Activated effector memory CD4-positive, alpha-beta T cell treated with Interleukin-2 at 50 U/mL for 16 hours (primary cell): Measurements from ENCODE around the gene GGTLC2.

ENCODE experiments used
- DNase-seq: peaks from one replicate; pipeline ENCODE4 v3.0.0-alpha.2; 2020

Gene GGTLC2

DNA sequence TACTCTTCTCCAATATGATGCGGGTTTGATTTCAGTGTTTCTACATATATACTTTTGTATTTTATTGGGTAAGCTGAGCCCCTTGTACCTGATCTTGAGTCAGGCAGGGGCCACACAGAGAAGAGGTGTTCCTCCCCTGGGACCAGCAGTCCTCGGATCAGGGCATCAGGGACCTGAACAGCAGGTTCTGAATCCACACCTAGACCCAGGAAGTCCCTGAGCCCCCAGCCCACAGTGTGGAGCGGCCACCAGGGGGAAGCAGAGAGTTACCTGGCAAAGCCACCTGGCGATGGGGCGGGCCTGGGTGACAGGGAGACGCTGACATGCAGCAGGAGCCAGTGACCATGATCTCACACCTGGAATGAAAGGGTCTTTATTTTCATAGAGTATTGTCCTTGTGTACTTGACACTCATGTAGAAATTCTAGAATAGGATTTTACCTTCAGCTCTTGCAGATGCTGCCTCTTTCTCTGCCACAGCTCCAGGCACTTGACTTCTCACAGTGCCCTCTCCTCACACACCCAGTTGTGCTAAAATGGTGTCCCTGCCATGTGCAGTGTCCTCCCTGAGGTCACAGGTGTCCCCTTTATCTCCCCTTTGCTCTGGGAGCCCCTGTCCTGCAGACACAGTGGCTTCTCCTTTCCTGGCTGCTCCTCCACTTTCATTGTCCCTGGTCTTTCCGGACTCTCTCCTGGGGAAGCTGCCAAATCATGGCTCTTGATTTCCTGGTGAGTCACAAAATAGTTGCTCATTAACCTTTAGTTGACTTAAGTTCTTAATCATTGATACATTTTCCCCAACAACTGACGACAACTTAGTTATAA lies 48.5 kb downstream of the GGTLC2 start:
- peak; percentile 39 for DNase-seq

DNA sequence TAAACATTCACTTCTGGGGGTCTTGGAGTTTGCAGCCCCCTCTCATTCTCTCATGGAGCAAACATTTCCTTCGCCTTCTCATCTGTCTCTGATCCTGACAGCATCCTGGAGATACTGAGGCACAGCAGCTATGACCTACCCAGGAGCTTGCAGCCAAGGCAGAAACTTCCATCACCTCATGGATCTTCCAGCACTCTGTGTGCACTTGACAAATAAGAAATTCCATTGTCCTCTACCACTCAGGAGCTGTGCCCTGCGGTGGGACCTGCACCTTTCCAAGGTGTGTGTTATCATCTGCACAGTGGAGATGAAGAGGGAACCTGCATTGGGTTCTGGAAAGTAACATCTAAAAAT lies 49.1 kb downstream of the GGTLC2 start:
- DNase-seq, result no peak

DNA sequence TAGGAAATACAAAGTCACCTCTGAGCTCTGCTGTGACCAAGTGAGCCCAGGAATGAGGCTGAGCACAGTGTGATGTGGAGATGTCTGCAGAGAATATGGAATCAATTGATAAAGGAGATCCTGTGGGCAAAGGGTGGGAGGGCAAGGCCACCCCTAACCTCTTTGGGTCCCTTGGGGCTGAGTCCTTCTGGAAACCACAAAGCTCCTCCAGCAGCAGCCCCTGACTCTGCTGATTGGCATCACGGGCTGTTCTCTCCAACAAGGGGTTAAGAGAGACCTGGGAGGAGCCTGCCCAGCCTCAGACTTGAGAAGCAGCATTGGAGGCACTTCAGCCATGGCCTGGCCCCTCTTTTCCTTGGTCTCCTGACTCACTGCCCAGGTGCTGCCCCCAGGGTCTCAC lies 49.7 kb downstream of the GGTLC2 start:
- DNase-seq, result no peak

DNA sequence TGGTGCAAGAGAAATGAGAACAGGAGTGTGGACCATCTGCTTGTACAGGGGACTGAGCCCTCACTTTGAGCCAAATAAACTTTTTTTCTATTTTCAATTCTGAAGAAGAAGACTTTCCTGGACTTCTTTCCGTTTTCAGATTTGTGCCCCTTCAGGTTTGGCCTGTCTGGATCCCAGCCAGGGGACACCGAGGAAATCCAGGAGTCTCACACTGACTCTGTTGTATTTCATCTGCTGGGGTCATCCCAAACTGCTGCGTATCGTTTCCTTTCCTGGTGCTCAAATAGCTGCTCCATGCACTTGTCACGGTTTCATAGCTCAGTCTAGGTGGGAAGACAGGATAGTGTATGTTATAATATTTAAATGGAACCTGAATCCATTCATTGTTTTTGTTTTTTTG lies 51.7 kb downstream of the GGTLC2 start:
- DNase-seq, result no peak
